Spinal cord (tissue), 10 donors: ENCODE results near the gene TBPL2. TPM values are rescaled to one million over a fixed set of nuclear protein-coding genes. Genes with fewer than 3 reads are reported as not detected.
"Not testable (repeated sequence)": the region's sequence is repeated elsewhere in the genome, so short reads cannot be mapped to it uniquely, and the experiment has no call there.

Source experiments
- DNase-seq, 6 donors: peaks; one replicate each; pipeline versions ENCODE4 v3.0.0 to v3.0.0-alpha.2; 2013 to 2015; ENCODE audit warnings: low spot score in 6 of 6, low read depth in 4 of 6
- H3K27ac ChIP-seq: one replicate; pipeline ENCODE4 v1.5.1; 2013; ENCODE audit warnings: low read depth, low read length, control low read depth
- H3K27me3 ChIP-seq: one replicate; pipeline ENCODE4 v1.6.1; 2013; ENCODE audit warnings: low read length; ENCODE audit not compliant: control insufficient read depth, insufficient read depth
- H3K36me3 ChIP-seq: one replicate; pipeline ENCODE4 v1.6.1; 2013; ENCODE audit warnings: low read length; ENCODE audit not compliant: control insufficient read depth, insufficient read depth
- H3K4me1 ChIP-seq: one replicate; pipeline ENCODE4 v1.6.1; 2013; ENCODE audit warnings: low read length; ENCODE audit not compliant: control insufficient read depth, insufficient read depth
- H3K4me3 ChIP-seq: one replicate; pipeline ENCODE4 v1.5.1; 2013; ENCODE audit warnings: low read depth, low read length, control low read depth
- H3K9me3 ChIP-seq: one replicate; pipeline ENCODE4 v1.6.1; 2013; ENCODE audit warnings: low read length; ENCODE audit not compliant: control insufficient read depth, insufficient read depth
- WGBS: methylation state at CpG from one replicate; pipeline ENCODE4 v1.1.5; 2013; ENCODE audit warnings: missing lambda C conversion rate; ENCODE audit not compliant: insufficient coverage; 5-methylcytosine and 5-hydroxymethylcytosine counted together
- polyA plus RNA-seq, 2 donors: library from polyadenylated mRNA; unstranded; fragments of 120-200 nt; gene quantifications; one replicate each; pipeline ENCODE4 v1.2.1, GENCODE V29; 2013; ENCODE audit not compliant: insufficient read length in 2 of 2
- total RNA-seq, 2 donors: library from RNA; depleted of rRNA in 1 of 2; stranded (reverse); fragments of 120-200 nt in 1 of 2; fragments of >200 nt in 1 of 2; gene quantifications; one replicate each; pipeline versions ENCODE4 v1.2.3 to v1.2.4, GENCODE V29; 2013 to 2014
- donor health status: healthy.

The TBPL2 gene
- total and polyA plus RNA-seq, 4 donors: not detected

DNA sequence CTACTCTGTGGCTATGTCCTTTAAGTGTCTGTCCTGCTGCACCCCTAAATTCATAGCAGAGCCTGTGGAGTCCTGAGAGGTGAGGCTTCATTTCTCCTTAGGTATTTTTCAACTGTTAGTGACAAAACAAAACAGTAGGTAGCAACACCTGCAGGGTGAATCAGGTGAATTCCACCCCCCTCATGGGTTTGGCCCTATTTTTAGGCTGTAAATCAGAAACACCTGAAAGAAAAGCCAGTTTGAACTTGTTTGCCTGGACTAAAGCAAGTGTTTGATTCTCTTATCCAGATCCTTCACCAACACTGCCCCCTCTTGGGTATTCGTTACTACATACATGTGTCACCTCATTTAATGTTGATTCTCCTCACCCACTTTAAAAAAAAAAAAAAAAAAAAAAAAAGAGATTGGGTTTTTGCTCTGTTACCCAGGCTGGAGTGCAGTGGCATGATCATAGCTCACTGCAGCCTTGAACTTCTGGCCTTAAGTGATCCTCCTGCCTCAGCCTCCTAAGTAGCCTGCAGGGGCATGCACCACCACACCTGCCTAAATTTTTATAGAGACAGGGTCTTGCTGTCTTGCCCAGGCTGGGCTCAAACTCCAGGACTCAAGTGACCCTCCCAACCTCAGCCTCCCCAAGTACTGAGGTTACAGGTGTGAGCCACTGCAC lies 10.3 kb downstream of the TBPL2 start:
- DNase-seq: peak in 2 of 6 donors; percentile 36 to 38
- no peak overlapping the region for H3K27ac ChIP-seq
- H3K4me3 ChIP-seq: no peak overlapping the region
- no peaks in the 10 kb centered on the region for H3K4me1 ChIP-seq
- H3K36me3 ChIP-seq: no peaks in the 10 kb centered on the region
- WGBS: no CpG with 5 or more reads among the region's 1 CpG
- H3K9me3 ChIP-seq: no peaks in the 10 kb centered on the region
- H3K27me3 ChIP-seq: no peaks in the 10 kb centered on the region

DNA sequence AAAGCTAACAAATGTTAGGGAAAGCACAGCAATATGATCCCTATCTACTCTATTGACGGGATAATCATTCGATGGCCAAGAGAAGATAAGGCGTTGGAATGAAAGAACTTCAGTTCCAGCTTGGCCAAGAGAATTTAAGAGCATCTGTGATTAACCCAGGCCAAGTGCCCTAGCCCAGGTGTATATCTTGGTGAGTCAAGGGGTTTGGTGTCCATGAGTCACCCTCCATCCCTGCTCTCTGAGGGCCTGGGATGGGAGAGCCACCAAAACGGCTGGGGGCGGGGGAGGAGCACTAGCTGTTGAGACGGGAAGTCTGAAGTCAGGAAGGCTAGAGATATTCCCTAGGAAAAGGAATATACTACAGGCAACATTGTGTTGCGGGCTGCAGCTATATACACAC lies 13.0 kb downstream of the TBPL2 start:
- Histone ChIP-seq H3K4me3 (no peak overlapping the region), H3K36me3 (no peaks in the 10 kb centered on the region), H3K27me3 (peaks cover 2% of the 10 kb centered on the region), H3K9me3 (no peaks in the 10 kb centered on the region), H3K27ac (no peak overlapping the region), H3K4me1 (no peaks in the 10 kb centered on the region)
- no peak for DNase-seq
- WGBS: 94% methylated on average over 2 of the region's 7 CpGs

DNA sequence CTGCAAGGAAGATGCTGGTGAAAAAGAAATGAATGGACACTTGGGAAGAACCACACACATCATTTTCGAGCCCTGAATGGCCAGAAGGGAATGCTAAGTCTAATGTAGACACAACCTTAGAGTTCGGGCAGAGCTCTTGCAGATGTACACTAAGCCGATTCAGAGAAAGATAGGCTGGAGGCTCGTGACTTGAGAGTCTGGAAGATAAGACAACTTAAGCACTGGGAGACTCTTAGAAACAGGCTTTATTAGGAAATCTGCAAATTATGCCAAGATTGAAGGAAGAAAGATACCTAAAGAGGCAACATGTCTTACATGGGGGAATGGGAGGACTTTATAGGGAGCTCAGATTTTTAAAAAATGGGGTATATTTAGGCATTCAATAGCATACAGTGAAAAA lies 13.5 kb downstream of the TBPL2 start:
- H3K27me3 ChIP-seq: peaks cover 2% of the 10 kb centered on the region
- DNase-seq: no peak
- 86% methylated on average over 4 of the region's 4 CpGs for WGBS

DNA sequence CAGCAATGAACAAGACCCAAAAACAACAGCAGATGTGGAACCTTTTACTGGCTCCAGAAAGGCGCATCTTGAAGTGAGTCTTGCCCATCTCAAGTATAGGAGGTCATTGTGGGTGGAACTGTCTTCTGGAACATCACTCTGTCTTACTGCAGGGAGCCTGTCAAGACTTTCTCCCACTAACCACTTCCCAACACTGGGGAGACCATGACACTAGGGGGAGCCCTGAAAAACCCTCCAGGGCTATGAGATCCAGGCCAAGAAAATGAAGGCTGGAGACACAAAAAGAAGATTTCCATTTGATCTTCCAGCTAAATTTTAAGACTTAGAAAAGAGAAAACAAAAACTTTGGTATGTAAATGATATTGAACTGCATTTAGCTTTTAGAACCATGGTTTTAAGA lies 15.3 kb downstream of the TBPL2 start:
- Histone ChIP-seq H3K27me3 (peaks cover 2% of the 10 kb centered on the region), H3K4me3 (no peak overlapping the region), H3K4me1 (no peaks in the 10 kb centered on the region), H3K27ac (no peak overlapping the region), H3K36me3 (no peaks in the 10 kb centered on the region), H3K9me3 (no peaks in the 10 kb centered on the region)
- no peak for DNase-seq
- no CpG with 5 or more reads among the region's 1 CpG for WGBS

More for the DNA sequence above, 13.5 kb downstream of the TBPL2 start:
- Histone ChIP-seq H3K9me3 (no peaks in the 10 kb centered on the region), H3K4me1 (no peaks in the 10 kb centered on the region), H3K36me3 (no peaks in the 10 kb centered on the region), H3K4me3 (no peak overlapping the region), H3K27ac (no peak overlapping the region)

DNA sequence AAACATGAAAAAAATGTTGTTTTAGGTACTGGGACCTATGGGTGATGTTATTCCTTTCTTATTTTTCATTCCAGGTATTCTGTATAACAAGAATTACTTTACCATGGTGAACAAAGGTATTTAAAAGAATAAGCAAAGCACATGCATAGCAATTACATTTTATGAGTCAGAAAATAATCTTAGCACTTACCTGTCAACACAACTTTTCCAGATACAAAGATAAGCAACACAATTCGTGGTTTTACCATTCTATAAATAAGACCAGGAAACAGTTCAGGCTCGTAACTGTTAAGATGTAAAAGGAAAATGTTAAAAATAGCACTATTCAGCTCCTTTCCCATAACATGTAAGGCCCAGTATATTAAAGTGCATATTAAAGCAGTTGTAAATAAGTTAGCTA lies 16.4 kb downstream of the TBPL2 start:
- H3K36me3 ChIP-seq: no peaks in the 10 kb centered on the region
- H3K27ac ChIP-seq: no peak overlapping the region
- DNase-seq: no peak
- no peaks in the 10 kb centered on the region for H3K4me1 ChIP-seq
- no CpG with 5 or more reads among the region's 2 CpGs for WGBS
- no peaks in the 10 kb centered on the region for H3K9me3 ChIP-seq
- peaks cover 2% of the 10 kb centered on the region for H3K27me3 ChIP-seq
- H3K4me3 ChIP-seq: no peak overlapping the region

DNA sequence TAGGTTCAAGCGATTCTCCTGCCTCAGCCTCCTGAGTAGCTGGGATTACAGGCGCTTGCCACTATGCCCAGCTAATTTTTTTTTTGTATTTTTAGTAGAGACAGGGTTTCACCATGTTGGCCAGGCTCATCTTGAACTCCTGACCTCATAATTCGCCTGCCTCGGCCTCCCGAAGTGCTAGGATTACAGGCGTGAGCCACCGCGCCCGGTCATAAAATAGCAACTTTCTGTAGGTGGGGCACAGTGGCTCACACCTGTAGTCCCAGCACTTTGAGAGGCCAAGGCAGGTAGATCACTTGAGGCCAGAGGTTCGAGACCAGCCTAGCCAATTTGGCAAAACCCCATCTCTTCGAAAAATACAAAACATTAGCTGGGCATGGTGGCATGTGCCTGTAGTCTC lies 18.1 kb downstream of the TBPL2 start:
- WGBS: 86% methylated on average over 11 of the region's 11 CpGs
- H3K4me3 ChIP-seq, H3K27ac ChIP-seq, DNase-seq, H3K9me3 ChIP-seq, H3K4me1 ChIP-seq, H3K27me3 ChIP-seq, H3K36me3 ChIP-seq: not testable (repeated sequence)

DNA sequence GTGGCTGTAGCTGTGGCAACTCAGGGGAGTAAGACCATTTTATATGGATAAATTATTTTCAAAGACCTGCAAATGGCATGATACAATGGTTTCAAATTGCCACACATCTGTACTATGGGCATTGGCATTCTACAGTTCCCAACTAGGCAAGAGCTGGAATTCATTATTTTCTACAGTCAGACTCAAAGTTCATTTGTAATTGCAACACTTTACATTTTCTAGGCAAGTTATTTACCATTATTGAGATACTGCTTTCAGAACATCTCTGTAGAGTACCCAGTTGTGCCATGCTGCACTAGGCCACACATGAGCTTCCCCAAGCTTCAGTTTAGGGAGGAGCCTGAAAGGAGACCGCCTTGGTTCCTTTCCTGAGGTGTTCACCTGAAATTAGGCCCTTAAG lies 20.8 kb downstream of the TBPL2 start:
- no peaks in the 10 kb centered on the region for H3K9me3 ChIP-seq
- no peaks in the 10 kb centered on the region for H3K36me3 ChIP-seq
- WGBS: no CpG with 5 or more reads among the region's 1 CpG
- no peak for DNase-seq
- H3K4me3 ChIP-seq: no peak overlapping the region
- peaks cover 3% of the 10 kb centered on the region for H3K27me3 ChIP-seq
- no peak overlapping the region for H3K27ac ChIP-seq
- H3K4me1 ChIP-seq: no peaks in the 10 kb centered on the region

DNA sequence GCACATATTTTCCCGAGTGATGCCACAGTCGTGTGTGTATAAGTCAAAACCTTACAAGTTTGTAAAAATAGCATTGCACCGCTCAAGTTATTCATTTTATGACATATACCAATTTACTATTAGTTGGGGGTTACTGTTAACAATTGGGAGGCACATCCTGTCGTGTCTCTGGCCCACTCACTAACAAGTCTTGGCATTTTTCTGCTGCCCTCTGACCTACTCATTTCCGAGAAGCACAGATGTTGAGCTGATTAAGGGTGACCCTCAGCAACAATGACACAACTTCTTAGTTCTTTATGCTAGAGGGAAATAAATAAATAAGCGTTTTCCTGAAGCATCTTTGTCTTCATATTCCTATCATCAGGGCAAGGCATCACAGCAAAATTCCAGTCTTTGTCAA lies 22.0 kb downstream of the TBPL2 start:
- H3K9me3 ChIP-seq: no peaks in the 10 kb centered on the region
- no peaks in the 10 kb centered on the region for H3K36me3 ChIP-seq
- H3K27me3 ChIP-seq: peaks cover 2% of the 10 kb centered on the region
- H3K4me3 ChIP-seq: no peak overlapping the region
- DNase-seq: no peak
- WGBS: 43% methylated on average over 1 of the region's 6 CpGs
- H3K27ac ChIP-seq: no peak overlapping the region
- no peaks in the 10 kb centered on the region for H3K4me1 ChIP-seq

DNA sequence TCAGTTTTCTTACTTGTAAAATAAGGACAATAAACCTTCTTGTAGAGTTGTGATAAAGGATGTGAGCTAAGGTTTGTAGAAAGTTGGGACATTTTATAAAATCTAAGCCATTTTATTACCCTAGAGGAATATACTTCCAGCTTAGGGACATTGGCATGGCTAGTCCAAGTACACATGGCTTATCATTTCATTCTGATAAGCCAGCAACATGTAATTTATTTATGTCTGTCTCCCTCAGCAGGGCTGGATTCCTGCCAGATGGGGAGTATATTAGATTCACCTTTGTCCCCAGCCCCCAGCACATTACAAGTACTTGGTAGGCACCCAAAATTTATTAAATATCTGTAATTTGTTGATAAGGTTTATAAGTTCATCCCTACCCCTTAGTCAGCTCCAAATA lies 22.5 kb downstream of the TBPL2 start:
- Histone ChIP-seq H3K4me1 (no peaks in the 10 kb centered on the region), H3K27ac (no peak overlapping the region), H3K36me3 (no peaks in the 10 kb centered on the region), H3K27me3 (peaks cover 2% of the 10 kb centered on the region), H3K9me3 (no peaks in the 10 kb centered on the region), H3K4me3 (no peak overlapping the region)
- DNase-seq: no peak

DNA sequence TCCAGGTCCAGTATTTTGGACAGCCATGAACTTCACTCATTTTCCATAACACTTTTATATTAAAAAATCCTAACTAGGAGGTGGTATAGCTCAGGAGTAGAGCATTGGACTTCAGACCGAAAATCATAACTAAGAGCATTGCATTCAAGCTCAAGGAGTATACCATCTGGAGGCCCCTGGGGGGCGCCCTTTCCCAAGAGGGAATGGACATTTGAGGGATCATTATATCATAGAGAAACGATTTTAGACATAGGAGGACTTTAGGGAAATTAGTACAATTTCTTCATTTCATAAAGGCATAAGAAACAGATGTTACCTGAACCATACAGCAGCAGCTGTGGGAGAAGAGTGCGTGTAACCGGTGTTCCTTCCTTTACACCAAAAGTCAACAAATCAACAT lies 23.6 kb downstream of the TBPL2 start:
- no CpG with 5 or more reads among the region's 5 CpGs for WGBS
- DNase-seq: no peak
- no peak overlapping the region for H3K27ac ChIP-seq
- no peak overlapping the region for H3K4me3 ChIP-seq
- no peaks in the 10 kb centered on the region for H3K36me3 ChIP-seq
- peaks cover 2% of the 10 kb centered on the region for H3K27me3 ChIP-seq
- H3K9me3 ChIP-seq: no peaks in the 10 kb centered on the region
- no peaks in the 10 kb centered on the region for H3K4me1 ChIP-seq
